ENCODE results near the gene AKAP5.
A peak's percentile ranks its signal among the peaks of the same experiment; 100 is the strongest.

Gene AKAP5

DNA sequence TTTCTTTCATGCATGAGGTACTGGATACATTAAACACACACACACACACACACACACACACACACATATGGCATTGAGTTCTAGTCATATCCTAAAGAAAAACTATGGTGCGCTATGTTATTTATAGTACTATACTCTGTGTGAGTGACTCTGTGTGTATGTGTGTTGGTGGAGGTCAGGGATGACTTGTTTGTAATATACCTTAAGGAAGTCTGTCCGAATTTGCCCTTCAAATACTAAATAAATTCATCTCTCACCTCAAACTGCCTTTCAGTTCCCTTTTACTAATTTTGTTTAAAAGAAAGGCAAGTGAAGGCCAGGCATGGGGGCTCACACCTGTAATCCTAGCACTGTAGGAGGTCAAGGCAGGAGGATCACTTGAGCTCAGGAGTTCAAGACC lies 2.1 kb upstream of the AKAP5 start:
- DNase-seq: no peak

GRCh38 chr14:64463873-64464272 lies 1.4 kb upstream of the AKAP5 start:
- no peak for DNase-seq

- DNase-seq: peak; percentile 46
These were observed 648 bp upstream of the AKAP5 start for GRCh38 chr14:64464651-64465050.

GRCh38 chr14:64465831-64466554 lies 694 bp downstream of the AKAP5 start:
- peak; percentile 59 for DNase-seq

DNA sequence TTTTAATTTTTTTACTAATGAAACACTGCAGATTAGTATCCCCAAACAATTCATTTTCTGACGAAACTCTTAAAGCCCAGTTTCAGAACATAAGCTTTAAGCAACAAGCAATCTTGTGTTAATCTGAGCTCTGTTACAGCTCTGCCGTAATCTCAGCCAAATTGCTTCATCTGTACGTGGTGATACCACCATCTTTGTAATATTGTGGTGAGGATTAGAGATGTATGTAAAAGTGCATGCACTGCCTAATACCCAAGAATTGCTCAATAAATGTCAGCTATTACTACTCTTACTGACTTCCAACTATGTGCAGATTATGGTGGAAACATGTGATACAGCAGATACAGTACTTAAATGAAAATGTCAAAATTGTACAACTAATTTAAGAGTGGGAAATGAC lies 1.8 kb downstream of the AKAP5 start:
- no peak for DNase-seq

GRCh38 chr14:64467566-64467965 lies 2.3 kb downstream of the AKAP5 start:
- no peak for DNase-seq

- DNase-seq: no peak
These were observed 3.2 kb downstream of the AKAP5 start for GRCh38 chr14:64468451-64468850.

DNA sequence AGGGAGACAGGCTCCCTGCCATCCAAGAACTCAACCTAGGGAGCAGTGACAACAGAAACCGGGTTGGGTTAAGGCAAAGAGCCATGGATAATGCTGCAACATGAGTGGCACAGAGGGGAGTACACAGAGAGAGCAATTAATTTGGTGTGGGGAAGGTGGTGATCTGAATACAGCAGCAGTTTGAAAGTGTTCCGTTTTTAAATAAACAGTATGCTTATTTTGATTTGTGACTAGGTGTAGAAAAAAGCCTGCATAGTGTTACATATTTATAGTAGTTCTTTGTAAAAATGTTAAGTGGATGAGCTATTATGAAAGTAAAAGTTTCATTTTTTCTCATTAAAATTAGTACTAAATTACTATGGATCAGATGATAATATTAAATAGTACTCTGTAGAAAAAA lies 8.7 kb downstream of the AKAP5 start:
- DNase-seq: no peak

GRCh38 chr14:64474698-64475097 lies 9.4 kb downstream of the AKAP5 start:
- no peak for DNase-seq

DNA sequence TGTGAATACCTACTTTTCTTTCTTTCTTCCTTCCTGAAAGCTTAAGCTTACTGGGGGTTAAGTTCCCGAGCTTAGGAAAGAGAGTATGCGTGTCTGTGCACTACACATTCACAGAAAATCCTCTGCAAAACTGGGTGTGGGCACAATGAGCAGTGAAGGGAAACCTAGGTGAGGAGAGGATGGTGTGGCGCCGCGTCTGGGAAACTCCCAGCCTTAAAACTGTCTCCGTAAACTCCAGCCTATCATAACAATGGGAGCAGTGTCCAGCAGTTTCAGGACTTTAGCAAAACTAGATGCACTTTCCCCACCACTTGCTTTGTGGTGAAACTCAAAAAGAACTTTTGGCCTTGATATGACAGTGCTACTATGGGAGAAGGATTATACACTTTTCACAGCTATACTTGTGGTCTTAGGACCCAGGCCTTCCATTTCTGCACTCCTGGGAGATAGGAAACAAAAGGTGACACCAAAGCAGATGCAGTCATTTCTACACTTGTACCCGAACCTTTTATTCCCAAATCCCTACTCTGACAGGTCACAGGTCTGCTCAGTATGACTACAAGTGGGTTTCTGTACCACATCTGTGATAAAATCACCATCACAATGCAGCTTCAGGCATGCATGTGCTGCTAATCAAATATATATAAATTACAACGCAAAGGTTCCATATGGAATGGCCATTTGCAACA lies 10.4 kb downstream of the AKAP5 start:
- no peak for DNase-seq

GRCh38 chr14:64476438-64476837 lies 11.1 kb downstream of the AKAP5 start:
- no peak for DNase-seq

GRCh38 chr14:64478634-64479250 lies 13.4 kb downstream of the AKAP5 start:
- DNase-seq: no peak

GRCh38 chr14:64488590-64489099 lies 23.3 kb downstream of the AKAP5 start:
- DNase-seq: no peak

DNA sequence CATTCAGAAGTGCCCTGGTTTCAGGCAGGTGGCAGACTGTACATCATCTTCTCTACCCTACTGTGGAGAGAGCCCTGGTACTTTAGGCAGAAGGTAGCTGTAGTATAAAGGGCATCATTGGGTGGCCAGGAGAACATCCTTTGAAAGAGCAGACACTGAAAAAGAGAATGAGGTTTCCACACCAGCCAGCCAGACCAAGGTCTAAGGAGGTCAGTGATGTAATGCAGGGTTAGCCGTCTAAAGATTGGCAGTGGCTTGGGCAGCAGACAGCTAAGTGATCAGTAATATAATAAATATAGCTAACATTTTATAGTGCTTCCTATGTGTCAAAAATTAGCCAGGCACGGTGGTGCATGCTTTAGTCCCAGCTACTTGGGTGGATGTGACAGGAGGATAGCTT lies 26.3 kb downstream of the AKAP5 start:
- DNase-seq: no peak

DNA sequence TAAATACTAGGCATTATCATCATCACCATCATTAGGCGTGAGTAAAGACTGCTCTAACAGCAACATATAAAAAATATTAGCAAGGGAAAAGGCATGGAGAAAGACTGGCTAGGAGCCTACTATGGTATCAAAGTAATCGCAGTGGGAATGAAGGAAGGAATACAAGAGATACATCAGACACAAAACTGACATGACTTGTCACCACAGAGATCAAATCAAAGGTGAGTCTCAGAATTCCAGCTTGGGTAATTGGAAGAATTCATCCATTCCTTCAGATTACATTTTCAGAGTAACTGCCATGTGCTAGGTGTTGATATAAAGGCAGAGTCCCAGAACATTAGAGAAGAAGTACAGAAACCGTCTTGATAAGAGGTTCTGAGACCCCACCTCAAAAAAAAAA lies 28.2 kb downstream of the AKAP5 start:
- no peak for DNase-seq

DNA sequence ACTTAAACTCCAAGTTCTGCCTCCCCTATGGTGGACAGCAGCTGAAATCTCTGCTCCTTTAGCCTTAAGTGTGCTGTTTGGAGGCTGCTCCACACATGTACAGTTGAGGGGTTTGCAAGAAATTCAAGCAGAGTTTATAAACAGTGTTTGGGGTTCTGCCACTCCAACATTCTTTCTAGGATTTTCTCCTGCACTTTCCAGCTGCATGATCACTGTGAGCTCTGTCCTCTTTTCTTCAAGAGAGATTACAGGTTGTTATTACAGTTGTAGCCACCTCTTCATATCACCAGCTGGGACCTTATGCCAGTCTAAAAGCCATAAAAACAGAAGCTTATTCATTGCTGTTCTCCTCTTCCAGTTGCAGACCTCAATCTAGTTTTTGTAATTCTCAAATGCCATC lies 30.0 kb downstream of the AKAP5 start:
- no peak for DNase-seq

DNA sequence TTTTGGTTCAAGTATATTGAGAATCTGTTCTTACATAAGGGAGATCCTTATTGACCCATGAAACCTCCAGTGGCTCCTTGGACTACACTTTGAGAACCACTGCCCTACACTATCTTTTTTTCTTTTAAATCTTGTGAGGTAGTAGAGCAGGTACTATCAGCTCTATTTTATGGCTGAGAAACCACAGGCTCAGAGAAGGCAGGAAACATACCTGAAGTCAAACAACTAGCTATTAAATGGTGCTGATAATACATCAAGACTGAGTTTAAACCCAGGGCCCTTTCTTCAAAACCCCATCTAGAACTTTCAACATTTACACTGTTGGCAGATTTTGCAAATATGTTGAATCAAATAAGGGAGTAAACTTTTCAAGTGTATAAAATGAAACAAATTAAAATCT lies 31.5 kb downstream of the AKAP5 start:
- no peak for DNase-seq

DNA sequence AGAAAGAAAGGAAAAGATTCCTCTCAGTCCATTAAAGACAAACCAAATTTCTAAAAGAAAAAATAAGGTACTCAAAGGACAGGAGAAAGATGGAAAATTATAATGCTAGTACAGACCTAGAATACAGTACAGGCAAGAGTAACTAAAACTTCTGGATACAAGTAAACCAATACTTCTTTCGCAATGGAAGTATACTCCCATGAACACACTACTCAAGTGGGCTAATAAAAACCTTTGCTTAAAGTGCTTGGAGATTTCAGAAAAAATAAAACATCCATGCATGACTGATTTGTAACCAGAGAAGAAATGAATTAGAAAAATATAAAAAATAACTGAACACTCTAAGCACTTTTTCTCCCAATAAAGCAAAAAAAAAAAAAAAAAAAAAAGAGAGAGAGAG lies 34.8 kb downstream of the AKAP5 start:
- DNase-seq: peak; percentile 21

GRCh38 chr14:64501411-64502171 lies 36.3 kb downstream of the AKAP5 start:
- peak; percentile 72 for DNase-seq

GRCh38 chr14:64502456-64502855 lies 37.2 kb downstream of the AKAP5 start:
- DNase-seq: peak; percentile 64

DNA sequence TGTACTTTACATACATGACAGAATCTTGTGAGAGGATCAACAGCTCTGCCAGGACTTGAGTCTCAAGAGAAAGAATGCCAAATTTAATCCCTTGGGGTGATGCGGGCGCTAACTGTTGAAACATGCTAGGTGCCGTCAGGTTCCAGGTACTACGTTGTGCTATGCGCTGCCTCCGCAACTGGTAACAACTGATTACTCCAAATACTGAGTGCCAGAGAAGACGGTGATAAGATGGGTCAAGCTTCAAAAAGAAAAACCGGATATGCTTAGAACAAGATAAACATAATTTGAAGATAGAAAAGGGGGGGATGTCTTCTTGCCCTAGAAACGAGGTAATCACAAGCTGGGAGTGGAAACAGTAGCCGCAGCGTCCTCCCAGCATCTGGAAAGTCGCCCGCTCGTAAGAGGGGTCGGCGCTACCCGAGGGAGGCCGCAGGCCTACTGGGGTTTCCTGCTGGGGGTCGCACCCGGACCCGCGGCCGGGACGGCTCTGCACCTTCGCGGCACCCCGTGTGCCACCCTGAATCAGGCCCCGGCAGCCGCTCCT lies 37.7 kb downstream of the AKAP5 start:
- peak; percentile 44 for DNase-seq

GRCh38 chr14:64503434-64504309 lies 38.4 kb downstream of the AKAP5 start, which contains the start of gene ZBTB25:
ZBTB25 (minus strand) TSS chr14:64503838; CDS start chr14:64490533, 13,305 bp downstream.
- DNase-seq: peak; percentile 96

Measured in DMS79 (cell line).